ENCODE results near the gene MEIKIN.
A peak's percentile ranks its signal among the peaks of the same experiment; 100 is the strongest.
"Not testable (repeated sequence)": the region's sequence is repeated elsewhere in the genome, so short reads cannot be mapped to it uniquely, and the experiment has no call there.

Gene MEIKIN

DNA sequence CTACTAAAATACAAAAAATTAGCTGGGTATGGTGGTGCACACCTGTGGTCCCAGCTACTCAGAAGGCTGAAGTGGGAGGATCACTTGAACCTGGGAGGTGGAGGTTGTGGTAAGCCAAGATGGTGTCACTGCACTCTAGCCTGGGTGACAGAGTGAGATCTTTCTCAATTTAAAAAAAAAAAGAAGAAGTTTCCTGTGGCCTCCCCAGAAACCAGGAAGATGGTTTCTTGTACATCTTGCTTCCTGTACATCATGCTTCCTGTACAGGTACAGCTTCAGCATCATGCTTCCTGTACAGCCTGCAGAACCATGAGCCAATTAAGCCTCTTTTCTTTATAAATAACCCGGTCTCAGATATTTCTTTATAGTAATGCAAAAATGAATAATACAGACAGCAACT is 43.2 kb downstream of the MEIKIN start:
- DNase-seq (ENCODE audit: low spot score) = not testable (repeated sequence)

DNA sequence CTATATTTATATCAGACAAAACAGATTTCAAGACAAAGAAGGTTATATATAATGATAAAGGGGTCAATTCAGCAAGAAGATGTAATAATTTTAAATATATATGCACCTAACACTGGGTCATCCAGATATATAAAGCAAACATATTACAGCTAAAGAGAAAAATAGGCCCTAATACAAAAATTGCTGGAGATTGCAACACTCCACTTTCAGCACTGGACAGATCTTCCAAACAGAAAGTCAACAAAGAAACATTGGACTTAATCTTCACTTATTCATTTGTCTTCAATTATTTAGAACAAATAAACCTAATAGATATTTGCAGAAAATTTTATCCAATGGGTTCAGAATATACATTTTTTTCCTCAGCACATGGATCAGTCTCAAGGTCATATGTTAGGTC is 45.8 kb downstream of the MEIKIN start:
- no peak for DNase-seq (ENCODE audit: low spot score)

DNA sequence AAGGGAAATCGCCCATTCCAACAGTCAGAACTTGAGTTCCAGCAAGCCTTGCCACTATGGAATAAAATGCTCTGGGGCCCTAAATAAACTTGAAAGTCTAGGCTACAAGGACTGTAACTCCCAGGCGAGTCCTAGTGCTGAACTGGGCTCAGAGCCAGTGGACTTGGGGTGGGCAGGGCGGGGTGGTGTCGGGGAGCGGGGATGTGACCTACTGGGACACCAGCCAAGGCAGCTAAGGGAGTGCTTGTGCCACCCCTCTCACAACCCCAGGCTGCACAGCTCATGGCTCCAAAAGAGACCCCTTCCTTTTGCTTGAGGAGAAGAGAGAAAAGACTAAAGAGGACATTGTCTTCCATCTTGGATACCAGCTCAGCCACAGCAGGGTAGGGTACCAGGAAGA is 61.5 kb downstream of the MEIKIN start:
- no peak for DNase-seq (ENCODE audit: low spot score)

GRCh38 chr5:131879705-131880104 is 65.8 kb downstream of the MEIKIN start:
- DNase-seq (ENCODE audit: low spot score) = no peak

DNA sequence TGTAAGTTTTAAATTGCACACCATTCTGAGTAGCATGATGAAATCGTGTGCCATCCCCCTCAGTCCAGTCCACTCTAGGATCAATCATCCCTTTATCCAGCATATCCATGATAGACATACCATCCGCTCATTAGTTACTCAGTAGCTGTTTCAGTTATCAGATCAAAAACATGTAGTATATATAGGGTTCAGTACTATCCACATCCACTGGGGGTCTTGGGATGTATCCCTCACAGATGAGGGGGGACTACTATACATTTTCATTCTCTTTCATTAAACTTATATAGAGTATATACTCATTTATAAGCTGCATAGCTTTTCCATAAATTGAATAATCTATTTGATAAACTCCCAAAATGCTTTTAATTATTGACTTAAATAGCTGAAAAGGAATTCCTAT is 67.6 kb downstream of the MEIKIN start:
- DNase-seq (ENCODE audit: low spot score) = no peak

- not testable (repeated sequence) for DNase-seq (ENCODE audit: low spot score)
Observed at GRCh38 chr5:131871251-131871650, 74.2 kb downstream of the MEIKIN start.

DNA sequence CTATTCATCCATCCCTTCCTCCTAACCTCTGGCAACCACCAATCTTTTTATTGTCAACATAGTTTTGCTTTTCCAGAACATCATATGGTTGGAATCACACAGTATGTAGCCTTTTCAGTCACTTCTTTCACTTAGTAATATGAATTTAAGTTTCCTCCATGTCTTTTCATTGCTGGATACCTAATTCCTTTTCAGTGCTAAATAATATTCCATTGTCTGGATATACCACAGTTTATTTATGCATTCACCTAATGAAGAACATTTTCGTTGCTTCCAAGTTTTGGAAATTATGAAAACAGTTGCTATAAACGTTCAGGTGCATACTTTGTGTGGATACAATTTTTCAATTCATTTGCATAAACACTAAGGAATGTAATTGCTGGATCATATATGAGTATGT is 77.9 kb downstream of the MEIKIN start:
- DNase-seq (ENCODE audit: low spot score) = no peak

DNA sequence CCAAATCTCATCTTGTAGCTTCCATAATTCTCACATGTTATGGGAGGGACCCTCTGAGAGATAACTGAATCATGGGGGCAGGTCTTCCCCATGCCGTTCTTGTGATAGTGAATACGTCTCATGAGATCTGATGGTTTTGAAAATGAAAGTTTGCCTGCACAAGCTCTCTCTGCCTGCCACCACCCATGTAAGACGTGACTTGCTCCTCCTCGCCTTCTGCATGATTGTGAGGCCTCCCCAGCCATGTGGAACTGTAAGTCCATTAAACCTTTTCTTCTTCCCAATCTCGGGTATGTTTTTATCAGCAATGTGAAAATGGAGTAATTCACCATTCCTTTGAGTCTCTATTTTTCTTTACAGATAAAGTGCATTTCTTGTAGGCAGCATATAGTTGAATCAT is 81.8 kb downstream of the MEIKIN start:
- DNase-seq (ENCODE audit: low spot score) = no peak

DNA sequence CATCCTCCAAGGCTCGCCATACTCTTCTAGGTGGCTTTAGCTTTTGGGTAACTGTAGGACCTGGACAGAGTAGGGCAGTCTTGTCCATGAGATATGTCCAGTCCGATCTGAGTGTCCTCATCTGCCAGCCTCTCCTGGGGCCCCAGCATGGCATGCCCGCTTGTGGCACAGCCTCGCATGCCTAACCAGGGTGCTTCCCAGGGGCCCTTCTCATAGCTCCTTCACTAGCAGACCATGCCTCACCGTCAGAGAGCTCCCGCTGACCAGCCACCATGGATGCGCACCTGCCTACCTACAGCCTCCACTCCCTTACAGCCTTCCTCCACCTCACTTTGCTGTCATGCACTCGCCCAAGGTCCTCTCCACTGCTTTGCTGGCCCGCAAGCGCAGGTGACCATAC is 88.1 kb downstream of the MEIKIN start:
- no peak for DNase-seq (ENCODE audit: low spot score)

- no peak for DNase-seq (ENCODE audit: low spot score)
Observed at GRCh38 chr5:131855452-131855851, 90.0 kb downstream of the MEIKIN start.

DNA sequence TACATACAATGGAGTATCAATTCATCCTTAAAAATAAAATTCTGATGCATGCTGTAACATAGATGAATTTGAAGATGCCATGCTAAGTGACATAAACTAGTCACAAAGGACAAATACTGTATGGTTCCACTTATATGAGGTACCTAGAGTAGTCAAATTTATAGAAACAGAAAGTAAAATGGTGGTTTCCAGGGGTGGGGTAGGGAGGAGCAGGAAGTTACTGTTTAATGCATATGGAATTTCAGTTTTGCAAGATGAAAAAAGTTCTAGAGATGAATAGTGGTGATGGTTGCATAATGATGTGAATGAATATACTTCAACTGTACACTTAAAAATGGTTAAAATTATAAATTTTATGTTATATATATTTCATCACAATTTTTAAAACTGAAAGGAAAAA is 91.3 kb downstream of the MEIKIN start:
- DNase-seq (ENCODE audit: low spot score) = no peak

DNA sequence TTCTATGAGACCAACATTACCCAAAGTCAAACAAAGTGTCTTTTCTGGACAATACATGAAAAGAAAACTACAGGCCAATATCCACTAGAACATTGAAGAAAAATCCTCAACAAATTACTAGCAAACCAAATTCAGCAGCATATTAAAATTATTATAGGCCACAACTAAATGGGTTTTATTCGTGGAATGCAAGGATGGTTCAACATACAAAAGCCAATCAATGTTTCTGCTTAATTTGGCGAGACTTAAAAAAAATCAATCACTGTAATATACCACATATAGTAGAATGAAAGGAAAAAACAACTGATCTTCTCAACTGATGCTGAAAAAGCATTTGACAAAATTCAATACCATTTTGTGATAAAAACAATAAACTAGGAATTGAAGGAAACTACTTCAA is 96.8 kb downstream of the MEIKIN start:
- DNase-seq (ENCODE audit: low spot score) = no peak

DNA sequence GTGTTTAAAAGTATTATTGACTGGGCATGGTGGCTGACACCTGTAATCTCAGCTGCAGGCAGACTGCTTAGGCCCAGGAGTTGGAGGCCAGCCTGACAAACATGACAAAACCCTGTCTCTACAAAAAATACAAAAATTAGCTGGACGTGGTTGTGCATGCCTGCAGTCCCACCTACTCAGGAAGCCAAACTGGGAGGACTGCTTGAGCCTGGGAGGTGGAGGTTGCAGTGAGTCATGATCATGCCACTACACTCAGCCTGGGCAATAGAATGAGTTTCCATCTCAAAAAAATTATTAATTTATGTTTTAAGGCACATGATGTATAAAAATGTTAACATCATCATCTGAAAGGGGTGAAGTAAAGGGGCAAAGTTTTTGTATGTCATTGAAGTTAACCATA is 98.9 kb downstream of the MEIKIN start:
- DNase-seq (ENCODE audit: low spot score) = no peak

DNA sequence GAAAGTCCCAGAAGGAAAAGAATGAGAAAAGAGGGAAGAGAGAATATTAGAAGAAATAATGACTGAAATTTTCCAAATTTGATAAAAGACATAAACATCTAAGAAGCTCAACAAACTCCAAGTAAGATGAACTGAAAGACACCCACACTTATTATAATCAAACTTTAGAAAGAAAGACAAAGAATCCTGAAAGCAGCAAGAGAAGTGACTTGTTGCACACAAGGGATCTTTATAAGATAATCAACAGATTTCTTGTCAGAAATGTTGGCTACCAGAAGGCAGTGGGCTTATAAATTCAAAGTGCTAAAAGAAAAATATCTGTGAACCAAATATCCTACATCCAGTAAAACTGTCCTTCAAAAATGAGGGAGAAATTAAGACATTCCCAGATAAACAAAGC is 99.6 kb downstream of the MEIKIN start:
- DNase-seq (ENCODE audit: low spot score) = no peak

DNA sequence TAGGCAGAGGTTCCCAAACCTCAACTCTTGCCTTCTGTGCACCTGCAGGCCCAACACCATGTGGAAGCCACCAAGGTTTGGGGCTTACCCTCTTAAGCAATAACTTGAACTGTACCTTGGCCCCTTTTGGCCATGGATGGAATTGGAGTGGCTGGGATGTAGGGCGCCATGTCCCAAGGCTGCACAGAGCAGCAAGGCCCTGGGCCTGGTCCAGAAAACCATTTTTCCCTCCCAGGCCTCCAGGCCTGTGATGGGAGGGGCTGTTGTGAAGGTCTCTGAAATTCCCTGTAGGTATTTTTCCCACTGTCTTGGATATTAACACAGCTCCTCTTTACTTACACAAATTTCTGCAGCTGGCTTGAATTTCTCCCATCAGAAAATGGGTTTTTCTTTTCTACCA is 102.5 kb downstream of the MEIKIN start:
- DNase-seq (ENCODE audit: low spot score) = not testable (repeated sequence)

GRCh38 chr5:131832702-131833101 is 112.8 kb downstream of the MEIKIN start:
- DNase-seq (ENCODE audit: low spot score) = not testable (repeated sequence)

DNA sequence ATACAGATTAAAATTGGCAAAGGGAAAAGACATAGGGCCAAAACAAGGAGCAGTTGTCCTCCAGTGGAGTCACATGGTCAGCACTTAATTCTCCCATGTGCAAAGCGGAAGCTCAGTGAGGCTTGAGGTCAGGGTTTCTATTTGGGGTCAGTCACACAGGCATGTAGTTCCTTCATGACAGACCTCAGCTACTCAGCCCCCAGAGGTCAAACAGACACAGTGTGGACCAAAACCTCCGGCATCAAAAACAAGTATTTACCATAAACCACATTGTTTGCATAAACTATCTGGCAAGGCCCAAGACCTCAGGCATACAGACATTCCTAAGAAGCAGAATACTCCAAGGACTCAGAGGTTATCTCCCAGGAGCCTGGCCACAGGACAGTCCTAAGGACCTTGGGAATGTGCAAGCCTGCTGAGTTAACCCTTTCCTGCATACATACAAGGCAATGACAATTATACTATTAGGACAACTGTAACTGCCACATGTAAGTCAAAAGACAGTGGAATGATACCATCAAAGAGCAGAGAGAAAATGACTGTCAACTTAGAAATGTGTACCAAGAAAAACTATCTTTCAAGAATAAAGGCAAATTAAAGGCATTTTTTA is 120.0 kb downstream of the MEIKIN start:
- no peak for DNase-seq (ENCODE audit: low spot score)

- no peak for DNase-seq (ENCODE audit: low spot score)
Observed at GRCh38 chr5:131824631-131825030, 120.8 kb downstream of the MEIKIN start.

DNA sequence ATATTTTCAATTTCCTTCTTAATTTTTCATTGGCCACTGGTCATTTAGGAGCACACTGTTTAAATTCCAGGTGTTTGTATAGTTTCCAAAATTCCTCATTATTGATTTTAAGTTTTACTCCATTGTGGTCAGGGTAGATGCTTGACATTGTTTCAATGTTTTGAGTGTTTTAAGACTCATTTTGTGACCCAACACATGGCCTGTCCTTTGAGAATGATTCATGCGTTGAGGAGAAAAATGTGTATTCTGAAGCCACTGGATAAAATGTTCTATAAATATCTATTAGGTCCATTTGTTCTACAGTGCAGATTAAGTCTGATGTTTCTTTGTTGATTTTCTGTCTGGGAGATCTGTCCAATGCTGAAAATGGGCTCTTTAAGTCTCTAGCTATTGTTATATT is 124.2 kb downstream of the MEIKIN start:
- no peak for DNase-seq (ENCODE audit: low spot score)

DNA sequence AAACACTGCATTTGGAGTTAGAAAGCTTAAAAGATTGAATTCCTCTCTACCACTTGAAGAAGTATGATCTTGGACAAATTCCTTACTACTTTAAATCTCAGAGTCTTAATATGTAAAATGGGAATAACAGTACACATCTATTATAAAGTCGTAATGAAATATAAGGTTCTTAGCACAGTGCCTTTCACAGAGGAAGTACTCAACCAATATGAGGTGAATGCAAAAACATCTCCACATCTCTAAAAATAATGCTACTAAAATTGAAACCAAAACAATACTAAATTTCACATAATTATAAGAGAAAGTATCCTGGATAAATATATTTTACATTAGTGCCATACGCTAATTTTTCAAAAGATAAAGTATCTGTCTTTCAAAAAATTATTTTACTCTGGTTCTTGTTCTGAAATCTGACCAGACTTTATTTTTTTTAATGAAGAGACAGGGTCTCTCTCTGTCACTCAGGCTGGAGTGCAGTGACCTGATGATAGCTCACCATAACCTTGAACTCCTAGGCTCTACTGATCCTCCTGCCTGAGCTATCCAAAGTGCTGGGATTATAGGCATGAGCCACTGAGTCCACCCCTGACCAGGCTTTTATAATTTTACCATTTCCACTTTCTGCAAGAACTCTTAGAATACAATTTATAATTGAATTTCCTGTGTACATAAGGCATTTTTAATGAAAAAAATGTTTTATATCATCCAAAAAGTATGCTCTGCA is 127.3 kb downstream of the MEIKIN start:
- no peak for DNase-seq (ENCODE audit: low spot score)

DNA sequence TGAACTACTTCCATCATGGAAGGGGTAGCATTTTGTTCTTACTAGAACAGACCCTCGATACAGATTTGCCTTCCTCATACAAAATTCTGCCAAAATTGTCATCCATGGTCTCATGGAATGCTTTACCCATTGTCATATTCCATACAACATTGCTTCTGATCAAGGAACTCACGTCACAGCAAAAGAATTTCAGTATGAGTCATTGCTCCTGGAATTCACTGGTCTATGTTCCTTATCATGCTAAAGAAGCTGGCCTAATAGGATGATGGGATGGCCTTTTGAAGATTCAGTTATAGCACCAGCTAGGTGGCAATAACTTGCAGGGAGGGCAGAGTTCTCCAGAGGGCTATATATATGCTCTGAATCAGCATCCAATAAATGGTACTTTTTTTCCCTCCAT is 130.5 kb downstream of the MEIKIN start:
- peak; percentile 71 for DNase-seq (ENCODE audit: low spot score)

DNA sequence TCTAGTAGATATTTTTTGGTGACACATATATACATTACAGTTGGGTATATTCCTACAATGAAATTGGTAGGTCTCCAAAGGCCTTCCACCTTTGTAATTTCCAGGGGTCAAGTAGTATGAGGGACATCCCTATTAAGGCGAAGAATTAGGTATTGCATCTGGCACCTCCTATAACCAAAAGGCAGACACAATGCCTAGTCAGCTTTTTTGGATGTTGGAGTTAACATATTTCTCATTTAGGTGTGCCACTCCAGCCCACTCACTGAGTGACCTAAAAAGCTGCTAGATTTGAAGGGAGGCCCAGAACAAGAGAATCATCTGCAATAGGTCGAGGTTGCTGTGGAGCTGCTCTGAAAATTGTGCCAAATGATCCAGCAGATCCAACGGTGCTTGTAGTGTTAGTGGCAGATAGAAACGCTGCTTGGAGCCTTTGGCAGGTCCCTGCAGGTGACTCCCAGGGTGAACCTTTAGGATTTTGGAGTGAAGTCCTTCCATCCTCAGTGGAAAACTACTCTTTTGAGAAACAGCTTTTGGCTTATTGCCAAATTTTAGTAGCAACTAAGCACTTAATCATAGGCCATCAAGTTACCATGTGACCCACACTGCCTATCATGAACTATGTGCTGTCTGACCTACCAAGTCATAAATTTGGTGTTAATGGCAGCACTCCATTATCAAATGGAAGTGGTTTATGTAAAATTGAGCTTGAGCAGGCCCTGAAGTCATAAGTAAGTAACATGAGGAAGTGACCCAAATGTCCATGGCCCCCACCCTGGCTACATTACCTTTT is 132.9 kb downstream of the MEIKIN start:
- DNase-seq (ENCODE audit: low spot score) = no peak
